GM19467 (cell line): ENCODE results near the gene SIT1.
"Not testable (repeated sequence)": the region's sequence is repeated elsewhere in the genome, so short reads cannot be mapped to it uniquely, and the experiment has no call there.

Experiments
- ATAC-seq: cut with Tn5 transposase; IDR thresholded peaks from one replicate; pipeline ENCODE4 v1.9.1; 2021; ENCODE audit warnings: mild to moderate bottlenecking, moderate library complexity; ENCODE audit not compliant: unreplicated experiment

SIT1 gene

DNA sequence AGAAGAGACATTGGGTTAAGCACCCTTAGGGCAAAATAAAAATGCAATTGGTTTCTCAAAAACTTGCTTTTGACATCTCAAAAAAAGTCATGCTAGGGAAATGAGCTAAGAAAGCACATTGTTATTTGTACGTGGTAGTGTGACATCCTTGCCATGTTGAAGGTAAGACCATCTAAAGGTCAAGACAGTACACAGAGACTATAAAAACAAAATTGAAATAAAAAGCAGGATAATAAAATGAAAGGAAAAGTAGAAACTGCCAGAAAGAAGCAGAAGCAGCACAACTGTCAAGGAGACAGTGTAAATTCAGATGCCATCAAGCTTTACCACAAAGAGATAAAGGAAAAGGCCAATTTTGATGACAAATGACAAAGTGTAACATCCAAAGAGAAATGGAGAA, 11.5 kb downstream of the SIT1 start:
- ATAC-seq, result not testable (repeated sequence)

- not testable (repeated sequence) for ATAC-seq
These were observed 12.0 kb downstream of the SIT1 start for GRCh38 chr9:35638751-35639150.

- ATAC-seq, result not testable (repeated sequence)
These were observed 13.2 kb downstream of the SIT1 start for GRCh38 chr9:35637427-35637955.

- ATAC-seq, result not testable (repeated sequence)
These were observed 13.9 kb downstream of the SIT1 start for GRCh38 chr9:35636877-35637246.

DNA sequence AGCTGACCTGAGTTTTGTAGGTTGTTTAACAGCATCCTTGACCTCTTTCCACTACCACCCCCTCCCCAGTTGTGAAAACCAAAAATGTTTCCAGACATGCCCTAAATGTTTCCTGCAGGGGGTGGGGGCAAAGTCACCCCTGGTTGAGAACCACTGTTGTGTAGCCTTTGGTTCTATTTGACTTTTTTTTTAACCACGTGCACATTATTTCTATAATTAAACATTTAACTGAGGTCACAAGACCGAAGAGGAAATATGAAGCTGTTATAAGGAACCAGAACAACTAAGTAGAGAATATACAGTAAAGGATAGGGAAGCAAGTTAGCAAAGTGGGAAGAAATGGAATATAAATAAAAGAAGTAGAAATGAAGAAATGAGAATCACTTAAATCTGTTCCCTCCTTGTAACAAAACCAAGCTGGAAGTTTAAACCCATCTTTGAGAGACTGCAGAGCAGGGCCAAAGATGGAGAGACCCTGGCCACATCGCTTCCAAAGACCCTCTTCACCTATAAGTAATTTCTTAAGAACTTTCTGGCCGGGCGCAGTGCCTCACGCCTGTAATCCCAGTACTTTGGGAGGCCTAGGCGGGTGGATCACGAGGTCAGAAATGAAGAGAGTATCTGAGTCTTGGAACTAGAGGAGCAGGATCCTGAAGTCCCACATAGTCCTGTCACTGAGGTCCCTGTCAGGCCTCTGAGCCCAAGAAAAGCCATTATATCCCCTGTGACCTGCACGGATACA, 14.4 kb downstream of the SIT1 start:
- ATAC-seq, result no peak

DNA sequence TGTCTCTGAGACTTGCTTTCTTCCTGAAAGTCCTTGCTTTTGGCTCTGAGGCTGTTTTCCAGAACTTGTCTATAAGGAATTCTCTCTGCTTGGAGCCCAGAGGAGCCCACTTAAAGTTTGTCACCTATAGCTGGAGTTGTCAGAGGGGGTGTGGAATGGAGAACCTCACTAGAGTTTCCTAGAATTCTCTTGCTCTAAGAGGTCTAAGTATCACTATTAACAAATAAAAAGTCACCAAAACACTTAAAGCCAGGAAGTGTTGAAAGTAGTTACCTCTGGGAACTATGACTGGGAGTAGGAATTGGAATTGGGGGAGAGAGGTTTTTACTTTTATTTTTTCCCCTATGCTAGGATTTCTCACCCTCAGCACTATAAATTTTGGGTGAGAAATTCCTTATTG, 15.0 kb downstream of the SIT1 start:
- ATAC-seq, result no peak

DNA sequence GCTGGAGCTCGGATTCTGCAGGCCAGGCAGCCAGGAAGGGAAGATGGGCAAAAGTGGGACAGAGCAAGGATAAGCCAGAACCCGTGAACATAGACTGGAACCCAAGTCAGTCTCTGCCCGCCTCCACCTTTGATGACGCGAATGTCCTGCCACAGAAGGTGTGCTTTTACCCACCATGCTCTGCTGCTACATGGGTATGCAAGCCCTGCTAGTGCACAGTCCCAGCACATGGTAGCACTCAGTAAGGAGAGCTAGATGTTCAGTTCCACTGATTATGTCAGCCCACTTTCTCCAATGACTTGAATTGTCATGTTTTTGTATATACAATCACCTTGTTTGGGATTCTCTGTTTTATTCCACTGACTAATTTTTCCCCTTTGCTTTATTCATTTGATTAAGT, 21.1 kb downstream of the SIT1 start:
- ATAC-seq, result no peak

DNA sequence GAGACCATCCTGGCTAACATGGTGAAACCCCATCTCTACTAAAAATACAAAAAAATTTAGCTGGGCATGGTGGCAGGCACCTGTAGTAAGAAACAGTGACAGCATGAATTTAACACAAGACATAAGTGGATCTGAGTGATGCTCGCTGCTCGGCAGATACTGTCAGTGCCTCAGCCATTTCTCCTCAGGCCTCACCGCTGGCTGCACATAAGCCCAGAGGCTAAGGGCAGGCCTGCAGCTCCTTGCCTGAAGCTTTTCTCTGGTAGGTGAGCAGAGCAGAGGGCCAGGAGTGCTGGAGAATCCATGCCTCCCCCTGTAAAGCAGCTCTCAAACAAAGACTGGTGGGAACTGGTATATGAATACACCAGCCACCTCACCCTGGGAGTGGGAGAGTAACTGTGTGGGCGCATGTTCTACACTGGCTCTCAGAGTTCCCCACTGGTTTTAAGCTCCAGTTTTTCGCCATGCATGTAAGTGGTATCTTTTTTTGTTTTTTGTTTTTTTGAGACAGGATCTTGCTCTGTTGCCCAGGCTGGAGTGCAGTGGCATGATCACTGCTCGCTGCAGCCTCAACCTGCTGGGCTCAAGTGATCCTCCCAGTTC, 22.2 kb downstream of the SIT1 start:
- ATAC-seq, result no peak

- no peak for ATAC-seq
These were observed 23.2 kb downstream of the SIT1 start for GRCh38 chr9:35627575-35627974.

DNA sequence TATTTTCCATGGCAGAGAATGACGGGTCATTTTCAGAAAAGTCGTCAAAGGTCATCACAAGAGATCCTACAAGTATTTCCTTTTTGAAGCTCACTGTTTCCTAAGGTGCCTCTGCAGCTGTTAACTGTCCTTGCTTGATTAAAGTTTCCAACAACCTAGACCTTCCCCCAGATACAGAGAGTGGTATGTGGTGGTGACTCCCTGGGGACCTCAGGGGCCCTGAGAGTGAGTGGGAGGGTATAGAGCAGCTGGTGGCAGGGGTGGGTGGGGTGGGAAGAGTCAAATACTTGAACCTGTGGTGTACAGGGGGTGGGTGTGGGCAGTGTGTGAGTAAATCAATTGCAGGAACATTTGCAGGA, 31.0 kb downstream of the SIT1 start:
- peak; percentile 38 for ATAC-seq

- peak; percentile 42 for ATAC-seq
These were observed 31.6 kb downstream of the SIT1 start for GRCh38 chr9:35618854-35619799.

DNA sequence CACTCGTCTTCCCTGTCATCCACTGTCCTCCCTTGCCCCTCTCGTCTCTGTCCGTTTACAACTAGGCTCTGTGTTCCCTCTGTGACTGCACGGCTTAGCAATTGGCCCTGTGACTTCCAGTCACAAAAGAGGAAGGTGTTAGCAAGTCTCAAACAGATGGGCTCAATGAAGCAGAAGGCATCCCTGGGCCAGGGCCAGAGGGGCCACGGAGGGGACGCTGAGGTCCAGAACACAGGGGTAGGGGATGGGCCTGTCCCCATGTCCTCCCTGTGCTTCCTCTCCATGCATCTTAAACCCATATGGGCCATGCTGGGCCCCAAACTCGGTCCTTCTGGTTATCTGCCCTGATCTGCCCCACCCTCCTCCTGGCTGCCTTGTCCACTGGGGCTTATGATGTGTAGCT, 32.4 kb downstream of the SIT1 start, which contains the start of gene CD72:
CD72 (minus strand) TSS at position 89 of the 403 bp plus-strand sequence. CDS start 110 bp downstream, outside the sequence.
- no peak for ATAC-seq

DNA sequence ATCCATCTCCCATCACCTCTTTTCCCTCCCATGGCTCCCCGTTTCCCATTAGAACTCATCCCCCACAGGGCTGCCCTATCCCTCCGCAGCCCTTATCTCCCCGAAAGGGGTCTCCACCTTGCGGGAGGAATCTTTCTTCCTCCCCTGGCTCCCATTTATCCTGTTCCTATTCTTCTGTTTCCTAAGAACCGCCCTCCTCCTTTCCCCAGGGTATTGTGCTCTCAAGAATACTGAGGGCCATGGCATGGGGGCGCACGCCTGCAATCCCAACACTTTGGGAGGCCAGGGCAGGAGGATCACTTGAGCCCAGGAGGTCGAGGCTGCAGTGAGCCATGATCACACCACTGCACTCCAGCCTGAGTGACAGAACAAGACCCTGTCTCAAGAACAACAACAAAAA, 33.2 kb downstream of the SIT1 start:
- ATAC-seq, result no peak

DNA sequence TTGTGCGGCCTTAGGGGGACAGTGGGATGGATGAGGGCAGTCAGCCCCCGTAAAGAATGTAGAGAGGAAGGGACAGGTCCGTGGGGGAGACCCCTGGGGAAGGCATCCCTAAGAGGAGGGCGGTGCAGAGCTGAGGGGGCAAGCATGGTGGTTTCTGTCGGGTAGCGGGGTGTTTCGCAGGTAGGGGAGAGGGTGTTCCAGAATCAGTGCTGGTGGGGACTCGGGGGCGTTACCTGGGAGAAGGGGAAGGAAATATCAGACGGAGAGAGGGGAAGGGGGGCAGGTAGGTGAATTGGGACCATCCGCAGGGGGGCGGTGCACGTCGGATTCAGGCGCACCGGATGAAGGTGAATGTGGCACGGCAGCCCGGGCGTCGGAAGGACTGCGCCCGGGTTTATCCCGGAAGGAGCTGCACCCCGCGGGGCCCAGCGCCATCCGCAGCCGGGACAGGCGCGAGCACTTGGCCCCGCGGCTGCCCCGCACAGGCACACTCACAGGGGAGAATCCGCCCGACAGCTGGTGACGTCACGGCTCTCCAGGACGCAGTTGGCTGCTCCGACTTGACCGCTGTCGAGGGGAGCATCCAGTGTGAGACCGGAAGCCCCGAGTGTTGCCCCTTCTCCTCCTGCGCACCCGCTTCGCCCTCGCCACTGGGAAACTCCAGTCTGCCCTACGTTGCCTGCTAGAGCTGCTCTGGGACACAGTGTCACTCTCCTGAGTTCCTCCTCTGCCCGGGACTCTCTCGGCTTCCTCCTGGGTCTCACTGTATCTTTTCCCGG, 33.9 kb downstream of the SIT1 start:
- ATAC-seq, result peak; percentile 38

DNA sequence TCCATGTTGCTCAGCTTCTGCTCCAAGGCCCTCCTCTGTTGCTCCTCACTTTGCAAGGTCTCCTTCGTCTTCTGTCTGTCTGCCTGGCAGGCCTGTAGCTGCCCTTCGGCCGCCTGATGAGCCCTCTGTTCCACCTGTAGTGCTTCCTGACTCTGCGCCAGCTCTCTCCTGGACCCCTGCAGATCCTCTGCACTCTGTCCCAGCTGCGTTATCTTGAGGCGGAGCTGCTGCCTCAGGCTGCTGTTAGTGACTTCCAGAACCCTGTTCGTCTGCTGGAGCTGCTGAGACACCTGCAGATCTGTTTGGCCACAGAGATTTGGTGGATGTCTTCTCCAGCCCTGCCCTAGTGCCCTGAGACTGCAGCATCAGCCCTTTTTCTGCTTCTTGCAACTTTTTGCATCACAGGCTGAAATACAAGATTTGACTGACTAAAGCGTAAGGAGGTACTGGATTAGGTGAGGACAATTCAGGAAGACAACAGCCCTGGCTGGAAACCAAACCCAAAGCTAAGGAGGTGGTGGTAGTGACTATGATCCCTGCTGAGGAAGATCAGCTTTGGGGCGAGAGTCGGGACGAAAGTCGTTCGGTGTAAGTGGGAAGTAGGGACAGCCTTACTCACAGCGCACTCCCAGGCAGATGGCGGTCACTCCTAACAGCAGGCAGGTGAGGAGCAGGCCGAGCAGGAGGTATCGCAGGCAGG, 34.6 kb downstream of the SIT1 start:
- no peak for ATAC-seq

- no peak for ATAC-seq
These were observed 37.9 kb downstream of the SIT1 start for GRCh38 chr9:35612843-35613242.

DNA sequence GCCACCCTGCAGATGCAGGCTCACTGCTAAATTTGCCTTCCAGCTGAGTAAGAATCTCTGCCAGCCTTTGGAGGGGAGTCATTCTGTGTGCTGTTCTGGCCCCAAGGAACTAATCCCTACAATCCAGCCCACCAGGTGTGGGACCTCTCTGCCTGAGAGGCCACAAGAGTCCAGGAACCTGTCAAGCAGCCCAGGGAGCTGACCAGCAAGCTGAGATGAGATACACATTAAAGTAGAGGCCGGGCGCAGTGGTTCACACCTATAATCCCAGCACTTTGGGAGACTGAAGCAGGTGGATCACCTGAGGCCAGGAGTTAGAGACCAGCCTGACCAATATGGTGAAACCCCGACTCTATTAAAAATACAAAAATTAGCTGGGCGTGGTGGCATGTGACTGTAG, 38.7 kb downstream of the SIT1 start:
- not testable (repeated sequence) for ATAC-seq

DNA sequence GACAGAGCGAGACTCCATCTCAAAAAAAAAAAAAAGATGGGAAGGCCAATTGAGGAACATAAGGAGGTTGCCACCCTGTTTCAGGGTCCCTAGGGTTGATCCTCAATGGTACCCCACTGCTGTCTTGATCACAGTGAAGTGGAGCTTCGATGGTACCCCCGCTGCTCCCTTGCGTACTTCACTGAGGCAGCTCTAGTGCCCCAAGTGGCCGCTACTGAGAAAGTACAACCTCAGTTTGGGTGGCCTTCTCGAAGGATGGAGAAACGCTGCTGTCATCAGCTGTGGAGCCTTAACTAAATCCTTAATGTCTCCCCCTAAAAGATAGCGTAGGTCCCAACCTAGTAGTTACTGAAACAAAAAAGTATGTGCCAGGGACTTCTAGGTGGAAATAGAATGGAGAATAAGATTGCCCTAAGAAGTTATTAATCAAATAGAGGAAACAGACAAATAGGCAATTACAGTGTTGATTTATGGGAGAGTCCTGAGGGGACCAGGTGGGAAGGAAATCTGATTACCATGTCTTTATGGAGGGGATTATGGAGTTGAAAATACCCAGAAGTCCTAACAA, 39.4 kb downstream of the SIT1 start:
- no peak for ATAC-seq

DNA sequence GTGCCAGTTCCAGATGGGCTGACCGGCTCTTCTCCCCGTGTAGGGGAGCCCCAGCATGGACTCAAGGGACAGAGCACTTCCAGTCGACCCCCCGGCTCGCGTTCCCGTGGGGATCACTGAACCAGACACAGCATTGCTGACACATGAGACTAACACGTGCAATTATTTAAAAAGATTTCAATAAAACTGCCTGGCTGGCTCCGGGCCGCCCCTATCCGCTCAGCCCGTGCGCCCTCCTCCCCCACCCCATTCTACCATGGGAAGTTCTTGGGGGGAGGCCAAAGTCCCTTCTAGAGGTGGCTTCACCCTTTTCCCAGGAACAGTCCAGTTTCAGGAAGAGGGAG, 40.9 kb downstream of the SIT1 start:
- no peak for ATAC-seq
